ENCODE data around the gene ZNF628.

The ZNF628 gene

GRCh38 chr19:55497763-55498162 is 21.3 kb downstream of the ZNF628 start:
- no peak for DNase-seq

- no peak for DNase-seq
Observed at GRCh38 chr19:55498246-55498840, 21.9 kb downstream of the ZNF628 start.

- no peak for DNase-seq
Observed at GRCh38 chr19:55500368-55500952, 24.0 kb downstream of the ZNF628 start.

GRCh38 chr19:55502197-55502952 is 26.0 kb downstream of the ZNF628 start:
- DNase-seq = no peak

GRCh38 chr19:55503157-55503501 is 26.7 kb downstream of the ZNF628 start:
- no peak for DNase-seq

GRCh38 chr19:55503502-55504251 is 27.3 kb downstream of the ZNF628 start:
- DNase-seq = peak; percentile 94

- DNase-seq = no peak
Observed at GRCh38 chr19:55504252-55504603, 27.8 kb downstream of the ZNF628 start.

- no peak for DNase-seq
Observed at GRCh38 chr19:55504981-55505380, 28.6 kb downstream of the ZNF628 start.

- no peak for DNase-seq
Observed at GRCh38 chr19:55508120-55508519, 31.7 kb downstream of the ZNF628 start.

GRCh38 chr19:55516878-55517620 is 40.6 kb downstream of the ZNF628 start:
- DNase-seq = peak; percentile 85

- DNase-seq = no peak
Observed at GRCh38 chr19:55519451-55520311, 43.3 kb downstream of the ZNF628 start.

- DNase-seq = no peak
Observed at GRCh38 chr19:55520691-55521292, 44.4 kb downstream of the ZNF628 start.

GRCh38 chr19:55525289-55526101 is 49.1 kb downstream of the ZNF628 start:
- no peak for DNase-seq

GRCh38 chr19:55526216-55527196 is 50.1 kb downstream of the ZNF628 start:
- DNase-seq = no peak

- no peak for DNase-seq
Observed at GRCh38 chr19:55527197-55528029, 51.0 kb downstream of the ZNF628 start.

- DNase-seq = no peak
Observed at GRCh38 chr19:55528030-55528803, 51.8 kb downstream of the ZNF628 start.

- DNase-seq = no peak
Observed at GRCh38 chr19:55529636-55530234, 53.3 kb downstream of the ZNF628 start.
